HL-60/S4 treated with phorbol 12-myristate 13-acetate at 8.2 ng/mL for 4 days and 3 days (cell line): Measurements from ENCODE around the gene ZBTB12.

Experiments
- in situ Hi-C: fragments of 300-500 bp; cut with MboI; formaldehyde crosslinking; loops from 2 replicates; pipeline ENCODE4 v1.15.0; 2022; ENCODE audit warnings: low sequenced_read_pairs

ZBTB12 gene

GRCh38 chr6:31897612-31898382 is 4.1 kb downstream of the ZBTB12 start, which contains the start of gene EHMT2:
TSS of gene EHMT2 (minus strand) at chr6:31897698. CDS start at chr6:31897677, 21 bp downstream.
- in situ Hi-C loops = no loop called here

DNA sequence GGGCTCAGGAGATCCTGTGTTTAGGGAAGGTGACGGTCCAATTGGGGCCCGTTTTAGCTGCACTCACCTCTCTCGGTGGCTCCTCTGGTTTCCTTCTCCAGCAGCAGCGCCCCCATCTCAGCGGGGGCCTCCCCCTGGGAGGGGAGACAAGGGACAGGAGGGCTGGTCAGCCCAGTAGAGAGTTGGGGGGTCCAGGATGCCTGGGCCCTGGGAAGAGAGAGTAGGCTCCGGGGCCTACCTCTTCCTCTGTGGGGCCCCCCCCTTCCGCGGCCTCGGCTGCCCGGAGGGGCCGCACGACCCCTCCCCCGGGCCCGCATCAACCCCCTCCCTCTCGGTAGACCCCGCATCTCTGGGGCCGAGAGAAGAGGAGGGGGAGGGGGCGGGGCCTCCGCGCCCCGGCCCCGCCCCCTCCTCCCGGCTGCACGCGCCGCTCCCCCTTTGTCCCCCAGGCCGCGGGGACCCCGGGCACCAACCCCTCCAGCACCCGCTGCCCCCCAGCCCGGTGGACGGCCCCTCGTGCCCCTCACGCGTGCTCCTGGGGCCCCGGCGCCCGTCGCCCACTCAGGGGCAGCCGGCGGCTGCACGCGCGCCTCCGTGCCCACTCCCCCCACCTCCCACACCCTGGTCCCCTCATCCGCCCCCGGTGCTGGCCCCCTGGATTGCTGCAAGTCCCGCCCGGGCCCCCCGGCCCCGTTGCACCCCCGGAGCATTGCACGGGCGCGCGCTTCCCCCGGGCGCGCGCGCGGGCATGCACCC is 4.9 kb downstream of the ZBTB12 start:
- in situ Hi-C loops = no loop called here

GRCh38 chr6:31896493-31896855 is 5.4 kb downstream of the ZBTB12 start:
- in situ Hi-C loops = no loop called here

DNA sequence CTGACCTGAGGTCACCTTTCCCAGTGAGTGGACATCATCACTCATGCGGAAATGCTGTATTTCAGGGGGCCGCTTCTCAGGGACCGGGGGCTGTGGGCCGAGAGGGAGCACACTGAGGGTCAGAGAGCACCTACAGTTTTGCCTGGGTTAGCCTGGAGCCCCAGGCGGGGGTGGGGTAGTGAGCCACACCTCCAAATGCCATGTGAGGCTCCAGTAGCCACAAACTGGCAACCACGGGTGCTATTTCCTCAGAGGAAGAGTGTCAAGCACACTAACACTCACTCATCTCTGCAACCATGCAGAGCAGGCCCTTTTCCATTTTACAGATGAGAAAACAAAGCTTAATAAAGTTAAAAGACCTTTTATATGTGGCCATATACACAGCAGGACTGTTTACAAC is 9.1 kb downstream of the ZBTB12 start:
- in situ Hi-C loops = no loop called here

GRCh38 chr6:31889331-31889972 is 12.4 kb downstream of the ZBTB12 start:
- in situ Hi-C loops = no loop called here

GRCh38 chr6:31888276-31889258 is 13.3 kb downstream of the ZBTB12 start:
- in situ Hi-C loops = no loop called here

- in situ Hi-C loops = no loop called here
Measured at GRCh38 chr6:31887173-31888007, 14.5 kb downstream of the ZBTB12 start.

DNA sequence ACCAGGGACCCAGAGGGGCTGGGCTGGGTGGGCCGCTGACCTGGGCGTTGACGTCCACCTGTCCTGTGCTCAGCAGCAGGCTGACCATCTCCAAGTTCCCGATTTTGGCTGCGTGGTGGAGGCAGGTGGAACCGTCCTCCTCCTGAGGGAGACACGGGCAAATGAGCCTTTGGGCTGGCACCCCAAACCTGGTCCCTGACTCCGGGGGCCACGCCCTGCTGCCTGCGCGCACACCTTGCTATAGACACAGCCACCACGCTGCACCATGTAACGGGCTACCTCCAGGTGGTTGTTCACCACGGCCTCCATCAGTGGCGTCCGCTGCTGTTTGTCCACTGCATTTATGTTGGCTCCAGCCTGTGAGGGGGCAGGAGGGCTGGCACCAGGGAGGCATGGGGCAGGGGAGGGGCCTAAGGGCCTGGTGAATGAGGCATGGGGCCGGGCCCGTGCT is 15.3 kb downstream of the ZBTB12 start:
- in situ Hi-C loops = no loop called here

- in situ Hi-C loops = no loop called here
Measured at GRCh38 chr6:31884528-31885035, 17.3 kb downstream of the ZBTB12 start.

- in situ Hi-C loops = no loop called here
Measured at GRCh38 chr6:31883676-31884075, 18.2 kb downstream of the ZBTB12 start.

GRCh38 chr6:31882344-31882743 is 19.5 kb downstream of the ZBTB12 start:
- in situ Hi-C loops = no loop called here

- in situ Hi-C loops = no loop called here
Measured at GRCh38 chr6:31881136-31881859, 20.6 kb downstream of the ZBTB12 start.

GRCh38 chr6:31880616-31881015 is 21.3 kb downstream of the ZBTB12 start:
- in situ Hi-C loops = no loop called here

DNA sequence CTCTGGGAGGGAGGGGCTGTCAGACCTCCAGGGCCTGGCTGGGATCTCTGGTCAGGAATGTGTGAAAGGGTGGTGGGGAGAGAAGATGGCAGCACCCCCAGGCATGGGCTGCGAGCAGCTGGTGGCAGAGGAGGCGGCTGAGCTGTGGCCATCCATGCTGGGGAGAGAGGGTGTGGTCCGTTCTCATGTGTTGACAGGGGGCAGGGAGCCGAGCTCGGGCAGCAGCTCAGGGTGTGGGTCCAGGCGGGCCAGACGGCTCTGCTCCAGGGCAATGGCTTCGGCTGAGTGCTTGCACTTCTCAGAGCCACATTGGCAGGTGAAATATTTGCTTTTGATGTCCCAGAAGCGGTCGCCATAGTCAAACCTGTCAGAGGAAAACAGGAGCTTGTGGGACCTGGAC is 22.0 kb downstream of the ZBTB12 start:
- in situ Hi-C loops = no loop called here

- in situ Hi-C loops = no loop called here
Measured at GRCh38 chr6:31879143-31879542, 22.7 kb downstream of the ZBTB12 start.

DNA sequence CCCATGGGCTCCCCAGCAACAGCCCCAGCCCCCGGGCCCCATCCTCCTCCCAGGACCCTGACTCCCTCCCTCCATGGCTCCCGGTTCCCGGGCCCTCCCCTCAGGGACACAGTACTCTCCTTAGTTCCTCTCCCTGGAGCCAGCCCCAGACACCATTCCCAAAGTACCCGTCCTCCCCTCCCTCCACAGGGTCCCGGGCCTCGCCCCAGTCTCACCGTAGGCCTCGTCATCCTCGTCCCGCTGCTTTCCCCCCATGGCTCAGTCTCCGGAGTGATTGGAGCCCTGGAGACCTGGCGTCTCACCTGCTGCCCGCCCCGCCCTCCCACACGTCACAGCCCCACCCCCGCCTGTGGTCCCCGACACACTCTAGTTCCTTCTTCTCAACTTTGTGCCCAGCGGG is 23.2 kb downstream of the ZBTB12 start, which contains the start of gene SLC44A4:
Gene SLC44A4, minus strand, starts transcription at position 272 of the 400 bp plus-strand sequence. Its CDS starts 17 bp downstream, at position 255.
- in situ Hi-C loops = no loop called here

DNA sequence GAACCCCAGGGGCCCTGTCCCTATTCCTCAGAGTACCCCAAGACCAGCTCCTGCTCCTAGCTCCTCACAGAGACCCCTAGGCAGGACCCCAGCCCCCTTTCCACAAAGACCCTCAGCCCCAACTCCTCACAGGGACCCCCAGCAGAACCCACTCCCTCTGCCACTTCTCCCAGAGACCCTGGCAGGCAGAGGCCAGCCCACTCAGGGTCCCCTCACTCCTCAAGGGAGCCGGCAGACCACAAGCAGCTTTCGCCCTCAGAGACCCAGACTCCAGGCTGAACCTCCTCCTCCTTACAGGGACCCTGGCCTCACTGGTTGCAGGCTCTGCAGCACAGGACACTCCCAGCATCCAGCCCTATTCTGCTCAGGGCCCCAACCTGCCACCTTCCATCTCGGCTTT is 23.7 kb downstream of the ZBTB12 start:
- in situ Hi-C loops = no loop called here

GRCh38 chr6:31877651-31878161 is 24.2 kb downstream of the ZBTB12 start:
- in situ Hi-C loops = no loop called here
